GM12891 (cell line): ENCODE results near the gene PCNT.

Experiments
- DNase-seq: peaks from one replicate; pipeline ENCODE4 v3.0.0; 2011; ENCODE audit warnings: low spot score; ENCODE audit not compliant: insufficient read length
- FAIRE-seq: peaks from 2 replicates; lab custom pipeline; 2011; peaks lifted over from hg19 to GRCh38; lab: Jason Lieb, UNC
- PAX5 ChIP-seq: IDR thresholded peaks from 2 replicates; pipeline ENCODE4 v1.6.1; 2011; ENCODE audit warnings: low read length, moderate library complexity, mild to moderate bottlenecking; ENCODE audit not compliant: insufficient read depth, severe bottlenecking
- POLR2A ChIP-seq: IDR thresholded peaks from 2 replicates; pipeline ENCODE4 v1.6.1; 2011; ENCODE audit warnings: low read depth, low read length, control low read depth
- POLR2AphosphoS5 ChIP-seq: IDR thresholded peaks from 2 replicates; pipeline ENCODE4 v1.6.1; 2011; ENCODE audit warnings: low read depth, low read length, control low read depth
- POU2F2 ChIP-seq: IDR thresholded peaks from 2 replicates; pipeline ENCODE4 v1.6.1; 2011; ENCODE audit warnings: low read depth, mild to moderate bottlenecking, control low read depth, low read length, moderate library complexity
- SPI1 ChIP-seq: IDR thresholded peaks from 2 replicates; pipeline ENCODE4 v1.6.1; 2011; ENCODE audit warnings: low read depth, low read length, control low read depth
- TAF1 ChIP-seq: IDR thresholded peaks from 2 replicates; pipeline ENCODE4 v1.6.1; 2011; ENCODE audit warnings: low read depth, low read length, control low read depth

The PCNT gene

DNA sequence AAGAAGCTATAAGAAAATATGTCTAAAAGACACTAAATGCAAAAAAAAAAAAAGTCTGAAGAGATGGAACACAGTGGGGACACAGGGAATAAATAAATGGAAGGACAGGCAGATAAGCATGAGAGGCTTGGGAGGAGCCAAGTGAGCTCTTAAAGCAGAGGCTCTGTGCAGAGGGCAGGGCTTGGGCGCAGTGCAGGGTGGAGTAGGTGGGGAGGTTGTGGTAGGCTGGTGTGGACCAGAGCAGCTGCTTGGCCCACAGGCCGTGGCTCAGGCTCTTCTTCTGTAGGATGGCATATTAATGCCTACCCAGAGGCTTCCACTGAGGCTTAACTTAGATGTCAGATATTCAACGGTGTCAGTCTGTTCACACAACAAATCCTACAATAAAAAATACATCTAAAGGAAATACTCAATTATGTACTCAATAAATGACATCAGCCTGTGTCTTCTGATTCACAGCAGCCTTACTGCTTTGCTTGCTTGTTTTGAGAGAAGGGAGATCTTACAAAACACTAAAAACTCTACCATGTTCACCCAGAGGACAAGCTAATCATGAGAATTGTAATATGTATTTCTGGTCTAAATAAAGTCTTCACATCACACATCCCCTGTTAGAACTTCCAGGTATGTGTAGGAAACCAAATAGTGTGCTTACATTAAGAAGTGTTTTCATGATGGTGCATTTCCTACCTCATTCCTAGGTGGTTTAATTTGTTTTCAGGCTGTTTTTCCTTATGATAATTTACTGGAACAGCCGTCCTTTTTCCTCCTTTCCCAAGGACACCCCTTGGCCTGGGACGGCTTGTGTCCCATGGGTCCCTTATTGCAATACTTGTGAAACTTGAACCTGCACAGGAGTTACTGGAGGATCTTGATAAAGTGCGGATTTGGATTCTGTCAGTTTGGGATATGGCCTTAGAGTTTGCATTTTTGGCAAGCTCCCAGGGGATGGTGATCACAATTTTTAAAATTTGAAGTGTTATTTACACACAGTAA is 159.6 kb downstream of the PCNT start:
- no peak for FAIRE-seq
- no peak for DNase-seq
- no peak for TF ChIP-seq POU2F2
- no peak for TF ChIP-seq SPI1
- TF ChIP-seq POLR2AphosphoS5: no peak
- no peak for TF ChIP-seq TAF1
- TF ChIP-seq PAX5: no peak
- no peak for TF ChIP-seq POLR2A

- TF ChIP-seq POU2F2: no peak
- TF ChIP-seq POLR2A: no peak
- no peak for TF ChIP-seq PAX5
- no peak for TF ChIP-seq TAF1
- TF ChIP-seq POLR2AphosphoS5: no peak
- no peak for TF ChIP-seq SPI1
- DNase-seq (no peak), FAIRE-seq (no peak)
Measured at GRCh38 chr21:46486481-46487126, 162.6 kb downstream of the PCNT start.

DNA sequence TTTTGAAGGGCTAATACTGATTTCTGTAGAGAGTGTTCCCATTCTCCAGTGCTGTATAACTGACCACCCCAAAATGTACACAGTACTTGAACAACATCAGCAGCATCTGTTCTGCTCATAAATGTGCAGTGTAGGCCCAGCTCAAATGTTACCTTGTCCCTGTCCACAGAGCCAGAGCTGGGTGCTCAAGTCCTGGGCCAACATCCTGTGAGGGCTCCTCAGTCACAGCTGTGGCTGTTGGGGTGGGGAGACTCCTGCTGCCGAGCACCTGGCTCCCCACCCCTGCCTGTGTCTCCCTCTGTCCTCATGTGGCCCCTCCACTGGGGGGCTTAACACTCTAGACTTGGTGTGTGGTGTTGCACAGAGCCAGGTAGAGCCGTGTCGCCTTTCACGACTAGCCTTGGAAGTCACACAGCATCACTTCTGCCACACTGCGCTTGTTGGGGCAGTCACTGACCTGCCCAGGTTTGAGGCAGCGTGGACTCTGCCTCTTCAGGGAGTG is 165.3 kb downstream of the PCNT start:
- FAIRE-seq: no peak
- TF ChIP-seq TAF1 (no peak), POU2F2 (no peak), POLR2A (no peak), POLR2AphosphoS5 (no peak), SPI1 (no peak), PAX5 (no peak)

GRCh38 chr21:46489800-46490199 is 165.8 kb downstream of the PCNT start:
- TF ChIP-seq PAX5: no peak
- TF ChIP-seq POLR2A: no peak
- TF ChIP-seq TAF1: no peak
- TF ChIP-seq SPI1: no peak
- no peak for TF ChIP-seq POLR2AphosphoS5
- no peak for TF ChIP-seq POU2F2
- no peak for DNase-seq
- no peak for FAIRE-seq

More for the DNA sequence above, 165.3 kb downstream of the PCNT start:
- no peak for DNase-seq

GRCh38 chr21:46491553-46491952 is 167.6 kb downstream of the PCNT start:
- TF ChIP-seq POLR2AphosphoS5 (no peak), TAF1 (no peak), PAX5 (no peak), POLR2A (no peak)
- no peak for DNase-seq
- no peak for FAIRE-seq

- FAIRE-seq: no peak
Measured at GRCh38 chr21:46492851-46493250, 168.9 kb downstream of the PCNT start.

DNA sequence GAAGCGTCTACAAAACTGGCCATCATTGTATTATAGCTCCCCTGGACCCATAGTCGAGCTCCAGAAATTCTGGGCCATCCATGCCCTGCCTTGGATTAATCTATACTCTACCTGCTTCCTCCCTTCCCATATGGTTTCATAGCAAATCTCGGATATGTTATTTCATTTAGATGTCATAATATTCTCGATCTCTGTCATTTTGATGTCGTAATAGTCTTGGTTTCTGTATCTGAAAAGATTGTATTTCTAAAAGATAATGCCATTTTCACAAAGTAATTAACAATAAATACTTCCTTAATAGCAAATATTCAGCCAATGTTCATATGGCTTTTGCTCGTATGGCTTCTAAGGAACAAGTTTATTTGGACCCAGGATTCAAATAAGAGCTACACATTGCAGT is 169.9 kb downstream of the PCNT start:
- no peak for FAIRE-seq

More at GRCh38 chr21:46492851-46493250, 168.9 kb downstream of the PCNT start:
- no peak for DNase-seq
- TF ChIP-seq POU2F2: no peak
- TF ChIP-seq POLR2AphosphoS5: no peak
- TF ChIP-seq PAX5: no peak
- no peak for TF ChIP-seq POLR2A
- TF ChIP-seq SPI1: no peak
- no peak for TF ChIP-seq TAF1

More for the DNA sequence above, 169.9 kb downstream of the PCNT start:
- no peak for DNase-seq
- TF ChIP-seq PAX5 (no peak), TAF1 (no peak), POU2F2 (no peak), SPI1 (no peak), POLR2AphosphoS5 (no peak)
